NCI-H510A (cell line): Measurements from ENCODE around the gene PPARD.
"Not testable (repeated sequence)": the region's sequence is repeated elsewhere in the genome, so short reads cannot be mapped to it uniquely, and the experiment has no call there.

Experiments used
- DNase-seq: peaks from one replicate; lab custom pipeline; 2025; lab: John Stamatoyannopoulos, UW

The PPARD gene

DNA sequence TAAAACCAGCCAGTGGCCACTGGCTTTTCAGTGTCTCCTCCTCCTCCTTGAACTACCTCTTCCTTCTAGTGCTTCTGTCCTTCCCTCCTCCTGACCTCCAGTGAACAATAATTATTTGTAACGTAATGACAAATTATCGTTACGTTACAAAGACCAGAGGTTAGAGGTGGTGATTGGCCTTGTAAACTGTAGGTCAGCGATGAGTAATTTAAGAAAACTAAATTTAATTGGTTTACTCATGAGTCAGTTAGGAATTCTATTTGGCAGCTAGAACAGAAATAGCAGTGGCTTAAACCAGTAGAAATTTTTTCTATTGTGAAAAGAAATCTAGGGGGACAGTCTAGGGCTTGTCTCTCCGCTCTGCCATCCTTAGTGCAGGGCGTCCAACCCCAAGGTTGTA lies 38.8 kb downstream of the PPARD start:
- no peak for DNase-seq

DNA sequence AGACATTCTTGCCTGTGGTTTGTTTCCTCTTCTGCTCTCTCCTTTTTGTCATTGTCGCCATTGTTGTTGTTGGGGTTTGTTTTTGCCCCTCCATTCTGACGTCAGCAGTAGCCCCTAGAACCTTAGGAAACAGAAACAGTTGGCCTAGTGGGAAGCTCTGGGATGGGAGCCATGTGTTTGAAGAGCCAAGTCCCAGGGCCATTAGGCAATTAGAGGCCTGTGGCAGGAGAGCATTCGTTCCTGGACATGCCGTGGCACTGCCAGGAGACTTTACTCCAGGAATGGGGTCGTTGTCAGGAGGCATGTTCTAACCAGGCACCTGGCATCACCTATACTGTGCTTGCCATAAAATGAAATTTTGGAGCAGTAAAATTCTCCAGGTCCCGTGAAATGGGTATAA lies 39.7 kb downstream of the PPARD start:
- DNase-seq: no peak

DNA sequence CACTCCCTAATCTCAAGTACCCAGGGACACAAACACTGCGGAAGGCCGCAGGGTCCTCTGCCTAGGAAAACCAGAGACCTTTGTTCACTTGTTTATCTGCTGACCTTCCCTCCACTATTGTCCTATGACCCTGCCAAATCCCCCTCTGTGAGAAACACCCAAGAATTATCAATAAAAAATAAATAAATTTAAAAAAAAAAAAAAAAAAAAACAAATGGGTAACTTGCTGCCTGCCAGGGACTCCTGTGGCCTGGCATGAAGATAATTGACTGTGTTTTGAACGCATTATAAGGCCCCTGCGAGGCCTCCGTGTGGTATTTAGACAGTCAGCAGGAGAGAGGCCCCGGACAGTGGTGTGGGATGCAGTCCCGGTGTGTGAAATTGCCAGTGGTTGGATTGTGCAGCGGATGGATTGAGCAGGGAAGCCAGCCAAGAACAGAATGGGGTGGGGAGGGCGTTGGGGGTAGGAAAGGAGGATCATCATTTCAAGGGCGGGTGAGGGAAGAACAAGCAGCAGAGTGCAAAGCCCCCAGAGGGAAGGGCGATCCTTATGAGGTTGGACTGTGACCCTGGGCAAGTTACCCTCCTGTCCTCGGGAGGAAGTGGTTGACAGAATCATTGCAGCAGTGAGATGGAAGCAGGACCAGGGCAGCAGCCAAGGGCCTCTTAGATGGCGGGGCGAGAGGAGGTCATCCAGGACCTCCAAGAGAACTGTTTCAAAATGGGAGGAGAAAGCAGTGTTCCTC lies 43.3 kb downstream of the PPARD start:
- DNase-seq: no peak

DNA sequence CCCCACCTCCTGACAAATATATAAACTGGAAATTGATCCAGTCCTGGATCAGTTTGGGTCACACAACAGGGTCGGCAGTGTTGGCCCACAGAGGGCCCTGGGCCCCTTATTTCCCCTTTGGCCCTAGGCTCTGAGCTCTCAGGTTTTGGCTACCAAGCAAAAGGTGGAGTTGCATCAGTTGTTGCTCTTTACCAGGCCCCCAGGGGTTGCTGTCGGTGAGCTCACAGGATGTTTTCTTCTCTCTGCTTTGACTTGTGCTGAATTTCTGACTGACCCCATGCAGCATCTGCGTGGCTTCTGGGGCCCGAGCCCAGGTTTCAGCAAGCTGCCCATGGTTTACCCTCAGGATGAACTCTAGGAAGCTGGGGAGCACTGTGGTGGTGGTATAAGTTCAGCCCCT lies 44.6 kb downstream of the PPARD start:
- no peak for DNase-seq

DNA sequence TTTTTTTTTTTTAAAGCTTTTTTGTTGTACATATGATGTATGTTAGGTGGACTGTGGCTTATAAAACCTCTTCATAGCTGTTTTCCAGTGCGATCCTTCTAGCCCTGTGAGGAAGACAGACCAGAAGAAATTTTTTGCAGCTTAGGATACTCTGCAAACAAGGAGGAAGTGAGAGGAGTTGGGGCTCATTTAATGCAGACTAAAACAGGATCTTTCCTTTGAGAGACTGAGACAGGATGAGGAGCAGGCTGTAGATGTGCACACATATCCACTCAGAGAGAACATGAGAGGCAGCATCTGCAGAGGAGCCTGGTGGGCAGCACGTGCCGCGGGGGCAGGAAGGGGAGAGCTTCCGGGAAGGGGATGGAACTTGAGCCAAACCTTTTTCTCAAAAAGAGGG lies 45.7 kb downstream of the PPARD start:
- no peak for DNase-seq

DNA sequence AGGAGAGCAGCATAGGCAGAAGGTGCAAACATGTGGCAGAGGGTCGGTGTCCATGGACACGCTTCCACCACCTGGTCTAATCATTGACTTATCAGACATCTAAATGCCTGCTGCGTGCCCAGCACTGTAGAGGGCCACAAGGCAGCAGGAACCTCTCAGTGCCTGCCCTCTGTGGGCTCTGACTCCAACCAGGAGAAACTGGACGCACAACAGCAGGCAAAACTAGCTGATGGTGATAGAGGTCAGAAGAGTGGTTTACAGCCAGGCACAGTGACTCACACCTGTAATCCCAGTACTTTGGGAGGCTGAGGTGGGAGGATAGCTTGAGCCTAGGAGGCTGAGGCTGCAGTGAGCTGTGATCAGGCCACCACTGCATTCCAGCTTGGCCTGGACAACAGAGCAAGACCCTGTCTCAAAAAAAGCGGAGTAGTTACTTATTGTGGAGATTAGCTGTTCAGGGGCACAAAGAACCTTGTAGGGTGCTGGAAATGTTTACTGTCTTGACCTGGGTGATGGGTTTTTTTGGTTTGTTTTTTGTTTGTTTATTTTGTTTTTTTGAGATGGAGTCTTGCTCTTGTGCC lies 46.5 kb downstream of the PPARD start:
- no peak for DNase-seq

DNA sequence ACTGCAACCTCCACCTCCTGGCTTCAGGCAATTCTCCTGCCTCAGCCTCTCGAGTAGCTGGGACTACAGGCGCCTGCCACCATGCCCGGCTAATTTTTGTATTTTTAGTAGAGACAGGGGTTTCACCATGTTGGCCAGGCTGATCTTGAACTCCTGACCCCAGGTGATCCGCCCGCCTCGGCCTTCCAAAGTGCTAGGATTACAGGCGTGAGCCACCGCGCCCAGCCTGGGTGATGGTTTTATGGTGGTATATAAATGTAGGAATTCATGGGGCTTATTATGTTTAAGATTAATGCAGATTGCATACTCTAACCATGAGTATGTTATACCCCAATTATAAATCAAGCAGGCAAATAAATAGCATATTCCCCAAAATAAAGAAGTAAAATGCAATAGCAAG lies 47.0 kb downstream of the PPARD start:
- not testable (repeated sequence) for DNase-seq

DNA sequence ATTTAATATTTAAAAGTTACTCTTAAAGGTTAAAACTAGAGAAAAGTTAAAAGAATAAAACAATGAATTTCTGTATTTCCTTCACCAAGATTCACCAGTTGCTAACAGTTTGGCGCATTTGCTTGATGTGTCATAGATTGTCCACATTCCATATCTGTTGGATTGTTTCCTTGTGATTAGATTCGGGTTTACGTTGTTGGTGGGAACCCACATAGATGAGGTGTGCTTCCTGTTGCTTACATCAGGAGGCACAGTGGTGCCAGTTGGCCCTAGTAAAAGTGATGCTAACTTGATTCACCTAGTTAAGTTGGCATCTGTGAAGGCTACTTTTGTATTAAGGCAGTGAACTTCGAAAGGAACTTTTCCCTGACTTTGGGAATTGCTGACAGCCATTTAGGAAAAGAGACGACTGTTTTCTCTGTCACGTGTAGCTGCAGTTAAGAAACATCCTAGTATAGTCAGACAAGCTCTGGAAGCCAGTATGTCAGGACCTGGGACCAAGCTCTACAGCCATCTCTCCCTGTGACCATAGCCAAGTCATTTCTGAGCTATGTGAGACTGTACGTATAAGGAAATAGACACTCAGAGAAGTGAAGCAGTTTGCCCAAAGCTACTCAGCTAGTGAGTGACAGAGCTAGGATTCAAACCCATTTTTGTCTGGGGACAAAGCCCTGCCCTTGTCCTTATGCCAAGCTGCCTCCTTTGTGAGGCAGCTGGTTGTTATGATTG lies 49.0 kb downstream of the PPARD start:
- DNase-seq: no peak

DNA sequence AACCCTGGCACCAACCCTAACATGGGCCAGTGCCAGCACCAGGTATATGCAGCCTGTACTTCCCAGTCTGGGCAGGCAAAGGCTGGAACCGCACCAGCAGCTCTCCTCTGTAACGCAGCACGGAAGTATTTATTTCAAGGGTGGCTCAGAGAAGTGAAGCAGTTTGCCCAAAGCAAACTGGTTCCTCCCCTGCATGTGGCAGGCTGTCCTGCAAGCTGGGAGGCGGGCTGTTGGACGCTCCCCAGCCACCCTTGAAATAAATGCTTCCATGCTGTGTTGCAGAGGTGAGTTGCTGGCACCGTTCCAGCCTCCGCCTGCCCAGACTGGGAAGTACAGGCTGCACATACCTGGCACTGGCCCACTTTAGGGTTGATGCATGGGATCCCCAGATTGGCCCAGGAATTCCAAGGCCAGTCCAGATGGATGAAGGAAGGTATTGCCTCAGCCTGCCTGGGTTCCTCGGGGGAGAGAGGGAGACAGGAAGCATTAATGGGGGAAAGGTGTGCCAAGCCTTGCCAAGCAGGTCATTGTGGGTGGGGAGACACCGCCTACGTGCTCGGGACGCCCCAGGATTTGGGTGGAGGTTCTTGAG lies 49.8 kb downstream of the PPARD start:
- peak; percentile 74 for DNase-seq

DNA sequence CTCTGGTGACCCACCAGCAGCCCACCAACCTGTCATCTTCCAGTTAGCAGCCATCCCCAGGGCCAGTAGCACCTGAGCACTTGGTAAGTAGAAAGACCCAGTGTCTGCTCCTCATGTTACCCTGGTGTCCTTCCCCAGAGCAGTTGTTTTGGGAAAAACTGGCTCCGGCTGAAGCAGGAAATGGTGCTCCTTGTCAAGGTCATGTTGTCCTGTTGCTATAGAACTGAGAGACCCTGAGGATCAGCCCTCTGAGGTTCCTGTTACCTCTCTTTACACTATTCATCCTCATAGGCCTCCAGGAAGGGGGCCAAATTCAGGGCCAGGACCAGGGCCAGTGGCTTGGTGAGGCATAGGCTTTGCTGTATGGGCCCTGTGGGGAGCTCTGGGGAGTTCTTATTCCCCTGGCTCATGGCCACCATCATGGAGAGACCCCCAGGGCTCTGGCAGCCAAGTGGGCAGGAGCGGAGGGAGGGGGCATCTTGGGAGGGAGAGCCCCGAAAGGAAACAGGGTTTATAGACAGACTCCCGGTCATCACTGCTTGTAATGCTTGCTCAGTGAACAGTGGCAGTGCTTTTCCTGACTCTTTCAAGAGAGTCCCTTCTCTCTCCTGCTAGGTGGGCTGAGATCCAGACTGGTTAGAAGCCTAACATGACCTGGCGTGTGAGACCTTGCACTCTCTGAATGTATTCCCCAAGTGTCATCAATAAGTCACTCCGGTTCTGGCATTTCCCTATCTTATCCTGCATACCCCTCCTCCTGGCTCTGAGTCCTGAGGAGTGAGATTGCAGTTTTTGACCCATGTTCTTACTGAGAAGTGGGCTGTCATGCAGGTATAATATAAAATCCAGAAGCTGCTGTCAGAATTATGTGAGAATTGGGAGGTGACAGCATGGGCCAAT lies 50.7 kb downstream of the PPARD start:
- DNase-seq: no peak

DNA sequence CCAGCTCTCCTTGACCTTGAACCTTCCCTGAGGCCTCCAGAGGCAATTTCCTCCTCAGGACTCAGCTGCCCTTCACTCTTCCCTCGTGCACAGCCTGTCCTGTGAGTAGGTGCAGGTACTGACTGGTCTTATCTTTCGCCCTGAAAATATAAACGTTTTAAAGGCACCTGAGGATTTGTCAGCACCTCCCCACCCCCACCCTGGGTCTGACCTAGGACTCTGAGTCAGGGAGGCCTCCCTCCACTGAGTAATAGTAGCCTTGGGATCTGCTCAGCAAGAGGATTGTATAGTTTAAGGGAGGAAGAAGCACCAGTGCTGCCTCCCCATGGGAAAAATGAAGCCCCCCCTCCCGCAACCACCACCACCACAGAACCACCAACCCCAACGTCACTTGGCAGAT lies 54.6 kb downstream of the PPARD start:
- no peak for DNase-seq

DNA sequence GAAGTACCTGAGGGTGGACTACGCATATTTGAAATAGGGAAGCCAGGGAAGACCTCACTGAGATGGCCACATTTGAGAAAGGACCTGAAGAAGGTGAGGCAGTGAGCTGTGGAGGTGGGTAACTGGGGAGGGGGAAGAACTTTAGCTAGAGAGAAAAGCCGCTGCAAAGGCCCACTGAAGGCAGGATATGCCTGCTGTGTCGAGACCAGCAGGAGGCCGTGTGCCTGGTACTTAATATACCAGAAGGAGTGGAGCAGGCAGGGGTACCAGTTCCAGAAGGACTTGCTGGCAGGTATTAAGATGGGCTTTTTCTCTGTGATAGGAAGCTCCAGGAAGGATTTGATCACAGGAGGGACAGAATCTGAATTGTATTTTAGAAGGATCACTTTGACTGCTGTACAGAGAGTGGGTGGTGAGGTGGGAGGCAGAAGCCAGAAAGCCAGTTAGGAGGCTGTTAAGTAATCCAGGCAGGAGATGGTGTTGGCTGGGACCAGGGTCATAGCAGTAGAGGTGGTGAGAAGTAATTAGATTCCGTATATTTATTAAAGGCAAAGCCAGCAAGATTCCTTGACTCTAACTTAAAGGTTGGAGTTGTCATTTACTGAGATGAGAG lies 55.6 kb downstream of the PPARD start:
- no peak for DNase-seq

DNA sequence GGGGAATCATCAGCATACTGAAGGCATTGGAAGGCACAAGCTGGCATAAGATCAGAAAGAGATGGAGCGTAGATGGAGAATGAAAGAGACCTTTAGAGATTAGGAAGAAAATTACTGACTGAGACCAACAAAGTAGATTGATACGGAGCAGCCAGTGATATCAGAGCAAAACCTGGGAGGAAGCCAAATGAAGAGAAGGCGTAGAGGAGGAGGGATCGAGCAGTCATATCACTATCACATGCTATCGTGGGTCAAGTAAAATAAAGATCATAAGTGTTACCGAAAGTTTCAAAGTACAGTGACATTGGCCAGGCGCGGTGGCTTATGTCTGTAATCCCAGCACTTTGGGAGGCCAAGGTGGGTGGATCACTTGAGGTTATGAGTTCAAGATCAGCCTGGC lies 56.2 kb downstream of the PPARD start:
- no peak for DNase-seq

DNA sequence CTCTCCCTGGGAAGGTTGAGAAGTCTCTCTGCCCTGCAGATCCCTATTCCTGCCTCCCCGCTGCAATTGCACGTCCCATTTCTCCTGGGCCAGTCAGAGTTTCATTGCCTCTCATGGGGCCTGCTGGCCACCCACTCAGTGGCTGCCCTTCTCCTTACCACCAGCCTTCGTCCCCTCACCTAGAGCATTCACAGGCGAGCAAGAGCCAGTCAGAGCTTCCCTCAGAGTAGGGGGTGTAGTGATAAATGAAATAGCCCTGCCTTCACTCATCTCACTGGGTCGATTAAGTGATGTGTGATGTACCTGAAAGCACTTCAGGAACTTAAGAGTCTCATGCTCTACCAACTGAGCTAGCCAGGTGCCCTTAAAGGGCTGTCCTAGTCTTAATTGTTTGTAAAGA lies 57.8 kb downstream of the PPARD start:
- DNase-seq: no peak

DNA sequence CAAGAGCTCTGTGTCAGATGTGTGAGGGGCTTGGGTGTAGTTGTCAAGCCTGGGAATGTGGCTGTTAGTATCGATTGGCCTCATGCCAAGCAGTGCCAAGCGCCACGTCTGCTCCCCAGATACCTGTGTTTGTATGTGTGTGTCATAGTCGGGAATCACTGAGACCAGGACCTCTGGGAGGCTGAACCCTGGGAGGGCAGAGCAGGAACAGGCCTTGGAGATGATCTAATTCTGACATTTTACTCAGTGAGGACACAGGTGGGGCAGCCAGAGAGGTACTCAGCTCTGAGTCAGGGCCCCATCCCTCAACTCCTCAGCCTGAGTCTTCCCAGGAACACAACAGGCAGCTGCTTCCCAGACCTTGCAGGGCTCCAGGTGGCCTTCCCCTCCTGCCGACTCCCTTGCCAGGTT lies 58.5 kb downstream of the PPARD start:
- no peak for DNase-seq

DNA sequence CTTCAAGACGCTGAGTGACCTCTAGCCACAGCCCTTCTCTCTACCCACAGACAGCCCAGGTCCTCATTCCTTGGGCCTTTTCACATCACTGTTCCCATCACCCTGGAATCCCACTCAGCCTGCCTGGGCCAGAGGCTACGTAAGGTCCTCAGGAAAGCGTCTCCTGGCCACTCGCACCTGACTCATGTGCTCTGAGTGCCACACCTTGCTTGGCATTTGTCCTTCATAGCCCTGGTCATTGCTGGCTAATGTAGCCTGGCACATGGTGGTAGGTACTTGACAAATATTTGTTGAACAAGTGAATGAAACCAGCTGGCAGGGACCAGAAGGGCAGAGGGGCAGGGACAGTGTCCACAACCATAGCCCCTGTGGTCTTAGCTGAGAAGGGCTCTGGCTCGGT lies 59.2 kb downstream of the PPARD start:
- DNase-seq: no peak

DNA sequence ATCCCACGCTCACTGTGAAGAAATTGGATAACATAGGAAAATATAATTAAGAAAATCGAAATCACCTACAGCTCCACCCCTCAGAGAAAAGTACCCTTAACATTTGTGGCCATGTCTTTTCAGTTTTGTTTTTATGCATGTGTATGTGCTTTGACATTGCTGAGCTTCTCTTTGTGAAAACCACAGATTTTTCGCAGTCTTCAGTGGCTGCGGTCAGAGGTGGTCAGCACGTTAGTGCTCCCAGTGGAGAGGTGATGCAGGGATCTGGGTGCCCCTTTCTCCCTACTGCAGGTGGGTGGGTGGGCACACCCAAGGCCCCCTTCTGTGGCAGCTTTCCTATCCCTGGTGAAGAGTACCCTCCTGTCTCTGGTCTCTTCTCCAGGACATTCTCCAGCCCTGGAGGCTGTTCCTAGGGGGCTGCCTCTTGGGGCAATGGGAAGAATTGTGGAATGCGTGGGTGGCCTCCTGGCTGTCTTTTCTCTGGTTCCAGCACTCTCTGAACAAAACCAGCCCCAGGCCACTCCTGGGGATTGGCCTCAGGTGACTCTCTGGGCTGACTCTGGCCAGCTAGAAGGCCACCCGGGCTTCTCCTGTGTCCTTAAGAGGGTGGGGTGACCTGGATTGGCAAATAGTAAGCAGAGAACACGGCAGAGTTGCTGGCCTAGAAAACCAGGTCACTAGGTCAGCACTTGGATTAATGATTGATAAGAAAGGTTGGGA lies 59.9 kb downstream of the PPARD start:
- DNase-seq: no peak

DNA sequence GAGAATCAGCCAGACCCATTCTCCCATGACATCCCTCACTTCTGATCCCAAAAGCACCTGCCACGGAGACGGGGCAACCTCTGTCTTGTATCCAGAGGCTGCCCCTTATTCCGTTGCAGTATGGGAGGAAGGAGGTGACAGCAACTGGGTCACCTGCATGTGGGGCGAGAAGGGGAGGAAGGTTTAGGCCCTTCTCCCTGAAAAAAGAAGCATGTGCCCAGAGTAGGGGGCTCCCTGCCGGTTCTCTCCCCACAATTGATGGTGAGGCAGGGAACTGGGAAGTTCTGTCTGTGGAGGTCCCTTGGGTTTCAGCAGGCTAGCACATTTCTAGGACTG lies 60.5 kb downstream of the PPARD start:
- DNase-seq: no peak

DNA sequence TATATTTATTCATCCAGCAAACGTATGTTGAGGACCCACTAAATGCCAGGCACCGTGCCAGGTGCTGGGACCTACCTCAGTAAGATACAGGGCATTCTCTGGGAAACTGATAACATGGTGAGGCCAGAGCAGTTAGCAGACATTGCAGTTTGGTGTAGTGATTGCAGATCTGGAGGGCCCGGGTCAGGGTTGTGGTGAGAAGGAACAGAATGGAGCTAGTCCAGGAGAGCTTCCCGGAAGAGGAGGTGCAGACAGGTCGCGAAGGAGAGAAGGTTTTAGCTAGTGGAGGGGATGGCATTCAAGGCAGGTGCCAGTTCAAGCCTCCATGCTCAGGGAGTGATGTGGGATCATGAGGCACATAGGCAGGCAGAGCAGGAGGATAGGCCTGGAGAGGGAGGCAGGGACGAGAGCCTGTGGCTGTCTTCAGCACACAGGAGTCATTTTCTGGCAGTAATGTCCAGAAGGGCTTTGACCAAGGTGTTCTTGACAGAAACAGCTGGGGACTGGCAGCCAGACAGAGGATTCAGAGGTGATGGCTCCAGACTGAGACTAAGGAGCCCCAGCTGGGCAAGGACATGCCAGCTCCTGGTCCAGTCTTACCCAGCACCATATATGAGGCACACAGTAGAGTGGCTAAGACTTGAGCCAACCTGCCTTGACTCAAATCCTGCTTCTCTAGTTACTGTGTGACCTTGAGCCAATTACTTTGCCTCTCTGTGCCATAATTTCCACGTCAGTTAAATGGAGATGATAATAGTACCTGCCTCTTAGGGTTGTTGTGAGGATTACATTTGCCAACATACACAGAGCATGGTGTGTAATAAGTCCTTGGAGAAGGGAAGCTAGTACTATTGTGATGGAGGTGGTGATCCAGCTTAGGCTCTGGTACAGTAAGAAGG lies 61.4 kb downstream of the PPARD start:
- no peak for DNase-seq
